Measurements from ENCODE around the gene KMT2A. TPM values are rescaled to one million over a fixed set of nuclear protein-coding genes. Genes with fewer than 3 reads are reported as not detected.

Gene KMT2A
- total RNA-seq, 1 experiment from 2014 or later, result 50.4 TPM

- CTCF ChIA-PET, result no interaction called here
- BruUV-seq (replicated peaks), result no TSS peak
- Histone ChIP-seq H3K4me2 (ENCODE audit: low read length) (no peak overlapping the region), H3K9me3 (ENCODE audit: control insufficient read depth in 1 of 2, insufficient read depth in 1 of 2, low read depth in 1 of 2, low read length in 2 of 2) (no peaks in the 10 kb centered on the region), H3K36me3 (ENCODE audit: control insufficient read depth in 1 of 2, insufficient read depth in 2 of 2, low read length in 2 of 2) (peaks cover 0 to 9% of the 10 kb centered on the region in 2 experiments; a peak in 2 of 4 replicates), H4K20me1 (ENCODE audit: insufficient read depth) (no peaks in the 10 kb centered on the region), H2AFZ (ENCODE audit: low read depth, low read length, poor library complexity, severe bottlenecking) (no peak overlapping the region), H3K9me2 (ENCODE audit: insufficient read depth) (no peaks in the 10 kb centered on the region), H3K27me3 (ENCODE audit: insufficient read depth, low read length) (no peaks in the 10 kb centered on the region), H3K79me2 (ENCODE audit: insufficient read depth, low read length) (no peaks in the 10 kb centered on the region), H3K4me3 (replicated peaks in 1 of 2; ENCODE audit: low read depth in 1 of 2, low read length in 2 of 2) (no peak overlapping the region), H3K27ac (ENCODE audit: low read depth, low read length) (no peak overlapping the region), H3K4me1 (ENCODE audit: control insufficient read depth in 1 of 2, insufficient read depth in 2 of 2, low read length in 2 of 2) (peaks cover 3 to 7% of the 10 kb centered on the region in 2 experiments; a peak in 2 of 4 replicates), H3K9ac (ENCODE audit: low read length) (no peak overlapping the region)
- RAD21 ChIA-PET (ENCODE audit: low non-redundant PET in 1 of 2, low total read pairs in 2 of 2, uncharacterized antibody in 2 of 2, unreplicated experiment in 2 of 2), result no interaction called here
- ATAC-seq, result no peak
- TF ChIP-seq EZH2 (IDR thresholded peaks at IDR 0.05) (no peak), TCF7L2 (IDR thresholded peaks at IDR 0.05; ENCODE audit: borderline replicate concordance, extremely low read depth, insufficient read depth, insufficient read length) (no peak), FOSL1 (IDR thresholded peaks at IDR 0.05; ENCODE audit: low read depth) (no peak), ZNF274 (IDR thresholded peaks at IDR 0.05; ENCODE audit: low read depth, low read length) (no peak), EZH2phosphoT487 (IDR thresholded peaks at IDR 0.05; ENCODE audit: borderline replicate concordance) (no peak), ELF1 (IDR thresholded peaks at IDR 0.05; ENCODE audit: borderline replicate concordance, low read depth) (no peak), ZBTB33 (IDR thresholded peaks at IDR 0.05; ENCODE audit: extremely low read depth, insufficient replicate concordance, low read length) (no peak), SRF (IDR thresholded peaks at IDR 0.05; ENCODE audit: low read depth) (no peak), REST (IDR thresholded peaks at IDR 0.05; ENCODE audit: low read depth) (no peak), CBX3 (IDR thresholded peaks at IDR 0.05; ENCODE audit: low read depth) (no peak), EGR1 (IDR thresholded peaks at IDR 0.05; ENCODE audit: low read depth) (no peak), RAD21 (IDR thresholded peaks at IDR 0.05; ENCODE audit: low read depth) (no peak), CTCF (IDR thresholded peaks at IDR 0.05 in 2 of 3, conservative IDR thresholded peaks at IDR 0.05 in 1 of 3; ENCODE audit: borderline replicate concordance in 1 of 3, insufficient read depth in 1 of 3, low read depth in 2 of 3, low read length in 2 of 3) (no peak), POLR2A (IDR thresholded peaks at IDR 0.05; ENCODE audit: borderline replicate concordance, extremely low read depth, insufficient read depth, insufficient read length) (no peak)
- DNase-seq (ENCODE audit: low read depth, low spot score), result no peak
- POLR2A ChIA-PET, result no interaction called here
- intact Hi-C loops (cut with micrococcal nuclease), result no loop called here
These were observed 124.5 kb downstream of the KMT2A start for GRCh38 chr11:118560806-118561205.
